ENCODE measurements around the gene SORCS1.

SORCS1 gene

GRCh38 chr10:107103174-107104025, 61.1 kb downstream of the SORCS1 start:
- no peak for DNase-seq

DNA sequence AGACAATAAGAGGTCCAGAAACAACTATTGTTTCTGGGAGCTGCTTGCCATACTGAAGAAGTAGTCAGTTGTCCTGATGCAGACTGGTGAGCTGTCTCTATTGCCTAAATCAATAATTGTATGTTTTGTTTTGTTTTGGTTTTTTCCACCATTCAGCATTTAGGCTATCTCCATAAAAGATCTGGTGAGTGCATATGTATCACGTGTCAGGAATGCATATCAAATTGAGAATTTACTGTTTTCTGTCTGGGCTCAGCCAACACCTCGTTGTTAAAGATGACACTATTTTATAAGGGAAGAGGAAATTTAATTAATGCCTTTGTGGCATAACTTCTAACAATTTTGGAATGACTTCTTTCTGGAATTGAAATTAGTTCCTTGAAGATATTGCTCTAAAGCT, 66.2 kb downstream of the SORCS1 start:
- no peak for DNase-seq

- no peak for DNase-seq
These were observed 69.5 kb downstream of the SORCS1 start for GRCh38 chr10:107094824-107095522.

- DNase-seq, result no peak
These were observed 72.2 kb downstream of the SORCS1 start for GRCh38 chr10:107092321-107092720.

DNA sequence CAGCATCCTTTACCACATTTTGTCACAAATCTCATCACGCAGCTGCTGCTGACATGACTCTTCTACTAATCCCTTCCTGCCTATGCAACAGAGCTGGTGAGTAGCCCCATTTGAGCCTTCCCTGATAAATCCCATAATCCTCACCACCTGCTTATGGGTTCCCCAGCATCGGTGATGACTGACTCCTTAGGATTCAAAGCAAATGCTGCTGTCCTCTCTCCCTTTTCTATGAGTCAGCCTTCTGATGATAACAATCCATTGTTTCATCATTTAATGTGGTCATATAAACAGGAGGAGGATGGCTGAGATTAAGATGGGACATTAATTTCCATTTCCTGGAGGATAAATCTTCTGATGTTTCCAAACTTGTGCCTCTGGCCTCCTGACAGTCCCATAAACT, 73.4 kb downstream of the SORCS1 start:
- no peak for DNase-seq

DNA sequence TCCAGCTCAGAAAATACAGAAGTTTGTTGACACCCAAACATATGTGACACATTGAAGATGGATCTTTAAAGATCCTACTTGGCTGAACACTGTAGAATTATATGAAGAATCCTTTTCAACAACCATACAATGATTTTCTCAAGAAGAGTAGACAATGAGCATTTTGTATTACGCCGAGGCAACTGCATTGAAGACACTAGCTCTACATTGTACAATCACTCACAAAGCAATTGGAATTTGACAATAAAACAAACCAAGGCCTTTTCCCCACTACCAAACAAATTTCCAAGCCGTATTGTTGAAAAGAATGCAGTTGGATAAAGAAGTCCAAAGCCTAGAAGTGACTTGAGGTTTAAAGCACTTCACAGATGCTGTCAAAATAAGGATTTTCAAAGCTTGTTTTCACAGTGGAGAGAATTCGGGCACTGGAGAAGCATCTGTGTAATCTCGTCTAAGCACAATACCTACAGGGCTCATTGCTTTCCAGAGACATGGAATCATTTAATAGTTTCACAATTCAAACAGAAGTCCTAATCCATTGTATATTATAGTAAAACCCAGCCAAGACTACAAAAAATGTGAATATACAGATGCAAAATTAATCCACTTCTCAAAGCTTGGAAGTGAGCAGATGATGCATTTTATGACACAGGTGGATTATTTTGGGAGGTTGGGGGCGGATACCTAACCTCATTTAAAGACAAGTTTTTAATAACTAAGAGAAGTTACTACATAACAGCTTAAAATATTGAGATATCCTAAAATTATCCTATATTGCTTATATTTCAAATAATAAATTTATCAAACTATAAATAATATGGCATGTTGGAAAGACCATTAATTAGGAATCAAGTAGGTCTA, 78.6 kb downstream of the SORCS1 start:
- DNase-seq, result no peak

DNA sequence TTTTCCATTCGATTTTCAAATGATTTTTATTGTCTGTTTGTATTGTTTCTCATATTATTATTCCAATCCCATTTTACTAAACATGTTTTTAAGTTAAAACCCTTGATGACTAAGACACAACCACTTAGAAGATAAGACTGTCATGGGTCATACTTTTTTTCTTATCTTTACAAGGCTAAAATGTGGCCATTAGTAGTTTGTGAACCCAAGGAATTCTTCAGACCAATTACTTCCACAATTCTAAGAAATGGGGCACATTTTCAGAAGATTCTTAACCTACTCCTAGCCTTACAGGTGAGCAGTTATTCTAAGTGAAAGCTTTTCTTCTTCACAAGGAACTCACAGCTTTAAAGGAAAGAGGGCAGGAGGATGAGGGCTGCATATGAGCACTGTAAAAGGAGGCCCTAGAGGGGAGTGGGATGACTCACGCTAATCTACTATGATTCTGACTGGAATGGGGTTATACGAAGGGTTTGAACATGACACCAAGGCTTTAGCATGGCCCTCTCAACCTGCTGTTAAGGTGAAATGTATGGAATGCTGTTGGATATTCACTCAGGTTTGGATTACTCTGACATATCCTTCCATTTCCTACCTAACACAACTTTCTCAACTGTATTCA, 81.0 kb downstream of the SORCS1 start:
- DNase-seq, result no peak

DNA sequence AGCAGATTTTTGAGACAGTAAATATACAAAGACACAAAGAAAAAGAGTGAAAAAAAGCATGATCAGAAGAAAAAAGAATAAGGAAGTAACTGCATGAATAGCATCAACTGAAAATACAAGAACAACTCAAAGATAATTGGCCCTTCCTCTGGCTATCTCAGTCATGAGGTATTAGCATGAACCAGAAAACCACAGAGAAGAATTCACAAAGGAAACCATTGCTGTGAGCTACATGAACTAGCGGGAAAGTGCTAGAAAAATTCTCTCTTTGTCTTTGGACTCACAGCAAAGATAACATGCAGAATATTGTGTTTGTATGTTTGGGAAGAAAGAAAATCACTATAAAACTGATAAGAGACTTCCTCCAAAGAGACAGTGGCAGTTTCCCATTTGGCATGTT, 82.9 kb downstream of the SORCS1 start:
- DNase-seq, result no peak

GRCh38 chr10:107075117-107075516, 89.4 kb downstream of the SORCS1 start:
- no peak for DNase-seq

- no peak for DNase-seq
These were observed 91.7 kb downstream of the SORCS1 start for GRCh38 chr10:107072786-107073185.

DNA sequence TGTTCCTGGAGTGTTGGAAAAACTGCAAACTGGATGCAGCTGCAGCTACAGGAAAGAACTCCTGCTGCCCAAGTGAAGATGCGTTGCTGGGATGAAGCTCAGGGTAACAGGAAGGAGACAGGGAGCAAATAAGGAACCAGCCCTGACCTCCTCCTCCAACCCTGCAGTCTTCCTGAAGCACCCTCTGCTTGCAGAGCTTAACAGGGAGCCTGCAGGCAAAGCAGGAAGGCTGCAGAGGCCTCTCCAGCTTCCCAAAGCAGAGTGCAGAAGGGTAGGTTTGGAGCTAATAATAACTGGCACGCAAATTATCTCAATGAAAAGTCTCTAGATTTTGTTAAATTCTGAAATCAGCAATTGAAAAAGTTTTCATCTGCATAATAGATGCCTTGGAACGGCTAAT, 92.5 kb downstream of the SORCS1 start:
- DNase-seq, result no peak

DNA sequence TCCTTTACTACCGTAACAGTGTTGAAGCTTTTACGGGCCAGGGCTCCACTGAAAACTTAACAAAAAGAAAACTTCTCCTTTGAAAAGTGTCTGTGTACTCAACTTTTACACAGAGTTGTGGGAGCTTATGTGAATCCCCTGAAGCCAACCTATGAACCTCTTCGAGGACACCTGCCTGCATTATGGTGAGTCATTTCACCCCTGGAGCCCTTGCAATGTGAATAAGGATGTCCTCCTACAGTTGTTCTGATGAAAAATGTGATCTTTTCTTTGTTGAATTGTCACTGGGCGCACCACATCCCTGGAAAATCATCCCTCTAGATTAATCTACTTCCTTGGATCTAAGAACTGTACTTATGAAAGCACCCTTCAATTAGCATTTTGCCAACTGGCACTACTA, 93.2 kb downstream of the SORCS1 start:
- DNase-seq, result no peak

DNA sequence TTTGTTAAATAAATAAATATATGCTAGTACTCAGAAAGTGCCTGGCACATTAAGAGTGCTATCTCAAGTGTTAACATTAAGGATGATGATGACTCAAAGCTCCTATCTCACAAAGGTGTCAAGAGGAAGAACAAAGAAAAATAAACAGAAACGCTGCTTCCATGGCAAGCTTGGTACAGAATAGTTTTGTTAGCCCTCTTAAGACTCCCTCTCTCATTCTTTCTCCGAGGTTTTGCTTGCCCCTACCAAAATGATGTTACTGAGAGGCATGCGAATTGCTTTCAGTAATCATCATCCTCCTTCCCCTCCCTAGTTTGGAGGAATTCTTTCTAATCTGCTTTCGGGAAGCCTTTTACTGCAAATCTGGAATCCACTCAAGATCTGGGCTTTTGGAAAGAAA, 96.7 kb downstream of the SORCS1 start:
- no peak for DNase-seq

GRCh38 chr10:107064075-107064474, 100.4 kb downstream of the SORCS1 start:
- DNase-seq, result no peak

DNA sequence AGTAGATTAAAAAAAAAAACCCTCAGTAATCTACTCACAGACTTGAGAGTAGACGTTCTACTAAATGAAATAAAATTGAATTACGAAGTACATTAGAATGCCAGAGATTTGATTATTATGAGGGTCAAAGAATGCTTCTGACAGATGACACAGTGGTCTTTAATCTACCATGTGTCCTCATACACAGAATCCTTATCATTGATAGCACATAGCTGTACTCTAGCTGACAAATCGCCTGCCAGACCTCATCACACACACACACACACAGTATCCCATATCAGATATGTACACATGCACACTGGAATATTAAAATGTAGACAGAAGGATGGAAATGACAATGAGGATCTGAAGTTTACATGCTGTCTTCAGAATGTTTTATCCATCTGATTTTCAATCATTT, 104.6 kb downstream of the SORCS1 start:
- no peak for DNase-seq

GRCh38 chr10:107059068-107059804, 105.3 kb downstream of the SORCS1 start:
- DNase-seq, result no peak

DNA sequence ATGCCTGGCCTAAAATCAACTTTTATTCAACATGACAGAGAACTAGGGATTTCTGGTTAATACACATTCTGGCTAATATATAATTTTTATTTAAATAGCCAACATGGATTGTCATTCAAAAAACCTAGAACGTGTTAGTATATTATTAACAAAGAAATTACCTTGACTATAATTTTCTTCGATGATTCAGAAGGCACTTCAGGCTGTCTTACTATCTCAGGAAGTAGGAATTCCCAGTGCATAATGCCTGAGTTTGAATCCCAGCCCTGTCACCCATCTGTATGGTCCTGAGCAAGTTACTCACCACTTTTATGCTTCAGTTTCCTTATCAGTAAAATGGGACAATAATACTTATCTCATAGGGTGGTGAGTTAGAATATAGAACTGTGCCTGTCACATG, 106.2 kb downstream of the SORCS1 start:
- DNase-seq, result no peak

DNA sequence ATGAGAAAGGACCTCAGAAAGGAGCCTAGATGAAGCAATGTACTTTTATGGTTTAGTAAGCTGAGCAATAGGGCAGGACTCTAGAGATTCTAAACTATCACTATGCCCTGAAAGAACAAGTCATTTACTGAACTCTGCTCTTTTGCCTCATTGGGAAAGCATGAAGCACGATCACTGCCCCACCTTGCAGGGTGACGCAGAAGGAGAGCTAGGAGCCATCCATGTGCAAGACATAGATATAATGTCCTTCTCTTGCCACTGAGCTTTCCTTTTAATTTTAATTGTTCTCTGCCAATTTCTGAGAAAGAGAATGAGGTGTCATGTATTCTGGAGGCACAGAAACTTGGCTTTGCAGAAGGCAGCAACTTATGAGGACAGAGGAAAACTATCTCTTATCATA, 108.3 kb downstream of the SORCS1 start:
- DNase-seq, result no peak

- no peak for DNase-seq
These were observed 109.9 kb downstream of the SORCS1 start for GRCh38 chr10:107054469-107055156.

DNA sequence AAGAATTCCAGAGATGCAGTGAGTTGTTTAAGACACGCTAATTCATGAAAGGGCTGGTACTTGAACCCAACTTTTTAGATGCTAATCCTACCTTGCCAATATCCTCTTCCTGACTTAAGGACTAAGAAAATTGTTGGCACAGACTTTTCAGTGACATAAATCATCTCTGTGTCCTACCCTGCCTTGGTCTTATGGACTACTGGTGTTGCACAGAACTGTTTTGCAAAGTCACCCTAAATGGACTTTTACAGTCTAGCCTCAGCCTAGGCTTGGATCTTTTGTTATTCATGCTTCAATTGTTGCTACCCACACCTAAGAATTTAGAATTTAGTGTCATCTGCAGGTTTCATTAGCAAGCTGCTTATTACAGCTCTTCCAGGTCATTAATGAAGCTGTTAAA, 112.7 kb downstream of the SORCS1 start:
- no peak for DNase-seq

DNA sequence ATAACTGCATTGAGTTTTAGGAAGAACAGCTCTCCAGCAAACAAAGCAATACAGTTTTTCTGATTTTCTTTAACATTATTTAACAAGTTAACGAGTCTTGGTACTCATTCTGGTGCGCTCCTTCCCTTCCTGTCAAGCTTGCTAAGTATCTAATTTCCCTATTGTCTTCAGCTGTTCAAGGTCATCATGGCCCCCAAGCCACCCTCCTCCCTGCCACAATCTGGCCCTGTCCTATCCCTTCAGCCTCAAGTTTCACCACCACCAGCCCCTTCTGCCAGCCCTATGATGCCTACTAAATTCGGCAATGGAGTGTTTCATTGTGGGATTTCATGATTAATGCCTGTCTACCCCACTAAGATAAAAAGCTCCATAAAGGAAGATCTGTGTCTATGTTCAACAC, 121.0 kb downstream of the SORCS1 start:
- no peak for DNase-seq
